MM.1S (cell line): ENCODE data around the gene VAV3.

Experiments used
- EZH2 ChIP-seq: fragments of 300-600 bp; sonication (generic); optimal IDR thresholded peaks from 2 replicates; pipeline ENCODE3; 2017; ENCODE audit warnings: low read depth, mild to moderate bottlenecking, antibody characterized with exemption, low read length, mixed read lengths
- EZH2phosphoT487 ChIP-seq: fragments of 300-600 bp; sonication (generic); IDR thresholded peaks from 2 replicates; pipeline ENCODE4 v1.6.1; 2018; ENCODE audit warnings: antibody characterized with exemption, low read length
- TF ChIP-seq, protein P1 (sequence below): fragments of 300-600 bp; sonication (generic); IDR thresholded peaks from 2 replicates; pipeline ENCODE4 v1.5.1; 2016; ENCODE audit warnings: antibody characterized with exemption, low read length, mixed read lengths

DNA sequence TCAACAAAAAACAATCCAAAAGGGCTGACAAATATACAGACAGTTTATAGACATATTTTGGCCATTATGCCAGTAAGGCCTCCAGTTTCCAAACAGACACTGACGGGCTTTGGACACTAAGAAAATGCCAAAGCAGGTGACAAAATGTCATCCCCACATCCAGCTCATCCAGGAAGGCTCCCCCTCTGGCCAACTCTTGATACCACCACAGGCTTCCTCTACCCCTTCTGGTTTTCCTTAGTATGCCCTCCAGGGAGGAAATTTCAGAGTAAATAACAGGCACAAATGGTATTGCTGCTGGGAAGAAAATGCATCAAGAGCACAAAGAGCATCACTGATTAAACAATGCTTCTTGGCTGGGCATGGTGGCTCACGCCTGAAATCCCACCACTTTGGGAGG is 225.3 kb downstream of the VAV3 start:
- TF ChIP-seq EZH2phosphoT487 (no peak), EZH2 (no peak)
- TF ChIP-seq, protein P1, sequence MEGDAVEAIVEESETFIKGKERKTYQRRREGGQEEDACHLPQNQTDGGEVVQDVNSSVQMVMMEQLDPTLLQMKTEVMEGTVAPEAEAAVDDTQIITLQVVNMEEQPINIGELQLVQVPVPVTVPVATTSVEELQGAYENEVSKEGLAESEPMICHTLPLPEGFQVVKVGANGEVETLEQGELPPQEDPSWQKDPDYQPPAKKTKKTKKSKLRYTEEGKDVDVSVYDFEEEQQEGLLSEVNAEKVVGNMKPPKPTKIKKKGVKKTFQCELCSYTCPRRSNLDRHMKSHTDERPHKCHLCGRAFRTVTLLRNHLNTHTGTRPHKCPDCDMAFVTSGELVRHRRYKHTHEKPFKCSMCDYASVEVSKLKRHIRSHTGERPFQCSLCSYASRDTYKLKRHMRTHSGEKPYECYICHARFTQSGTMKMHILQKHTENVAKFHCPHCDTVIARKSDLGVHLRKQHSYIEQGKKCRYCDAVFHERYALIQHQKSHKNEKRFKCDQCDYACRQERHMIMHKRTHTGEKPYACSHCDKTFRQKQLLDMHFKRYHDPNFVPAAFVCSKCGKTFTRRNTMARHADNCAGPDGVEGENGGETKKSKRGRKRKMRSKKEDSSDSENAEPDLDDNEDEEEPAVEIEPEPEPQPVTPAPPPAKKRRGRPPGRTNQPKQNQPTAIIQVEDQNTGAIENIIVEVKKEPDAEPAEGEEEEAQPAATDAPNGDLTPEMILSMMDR, result no peak
